ENCODE data around the gene ALG2. TPM values are rescaled to one million over a fixed set of nuclear protein-coding genes. Genes with fewer than 3 reads are reported as not detected.

Gene ALG2
- total and polyA plus RNA-seq, 4 donors: 26.1 to 44.4 (median 37.1) TPM

DNA sequence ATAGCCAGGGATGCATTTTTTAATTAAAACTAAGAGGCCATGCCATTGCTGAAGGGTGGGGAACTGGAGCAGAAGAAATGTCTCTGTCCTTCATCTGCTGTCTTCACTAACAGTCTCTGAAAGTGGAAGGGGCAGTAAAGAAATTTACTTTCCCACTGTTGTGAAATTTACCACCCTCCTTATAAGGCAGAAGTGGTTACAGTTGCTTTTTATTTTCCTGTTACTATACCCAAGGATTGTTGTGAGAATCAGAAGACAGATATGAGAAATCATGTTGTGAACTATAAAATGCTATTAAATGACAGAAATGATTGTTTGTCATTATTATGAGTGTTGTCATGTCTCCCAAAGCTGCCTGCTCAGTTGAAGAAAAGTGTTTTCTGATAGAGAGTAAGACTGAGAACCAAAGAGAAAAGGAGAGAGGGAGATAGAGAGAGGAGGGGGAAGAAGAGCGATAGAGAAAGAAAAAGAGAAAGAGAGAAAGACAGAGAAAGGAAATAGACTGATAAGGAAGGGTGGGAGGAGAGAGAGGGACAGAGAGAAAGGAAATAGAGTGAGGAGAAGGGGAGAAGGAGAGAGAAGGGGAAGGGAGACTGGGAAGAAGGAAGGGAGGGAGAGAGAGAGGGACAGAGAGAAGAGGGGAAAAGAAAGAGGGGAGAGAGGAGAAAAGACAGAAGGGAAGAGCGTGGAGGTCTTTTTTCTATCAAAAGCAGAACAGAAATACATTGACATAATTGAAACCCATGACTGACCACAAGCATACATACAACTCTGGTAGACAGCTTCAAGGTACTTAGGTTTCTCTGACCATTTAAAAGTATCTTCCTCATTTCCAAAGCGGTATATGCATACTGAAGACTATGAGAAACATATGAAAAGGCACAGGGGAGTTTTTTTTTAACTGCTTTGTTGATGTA lies 22.9 kb upstream of the ALG2 start:
- Histone ChIP-seq H3K9ac (ENCODE audit: insufficient read depth in 1 of 2, low read length in 2 of 2) (no peak overlapping the region), H3K36me3 (ENCODE audit: control insufficient read depth in 4 of 4, insufficient read depth in 4 of 4, low read length in 4 of 4) (peaks cover 0 to 7% (median under 1%) of the 10 kb centered on the region in 4 donors), H3K27ac (ENCODE audit: low read depth in 1 of 2, low read length in 1 of 2) (peak overlapping the region in 1 of 2 donors; percentile 9), H3K4me3 (no peak overlapping the region), H3K27me3 (ENCODE audit: control insufficient read depth in 3 of 3, insufficient read depth in 3 of 3, low read length in 2 of 3) (no peaks in the 10 kb centered on the region), H3K4me1 (ENCODE audit: control insufficient read depth in 5 of 5, insufficient read depth in 5 of 5, low read length in 5 of 5) (no peaks in the 10 kb centered on the region), H3K9me3 (ENCODE audit: control insufficient read depth in 4 of 4, insufficient read depth in 3 of 4, low read length in 3 of 4) (no peaks in the 10 kb centered on the region)
- no peak for DNase-seq
- WGBS, 2 donors: 44 to 71% methylated on average over 3 of the region's 3 CpGs
- TF ChIP-seq, protein P1, sequence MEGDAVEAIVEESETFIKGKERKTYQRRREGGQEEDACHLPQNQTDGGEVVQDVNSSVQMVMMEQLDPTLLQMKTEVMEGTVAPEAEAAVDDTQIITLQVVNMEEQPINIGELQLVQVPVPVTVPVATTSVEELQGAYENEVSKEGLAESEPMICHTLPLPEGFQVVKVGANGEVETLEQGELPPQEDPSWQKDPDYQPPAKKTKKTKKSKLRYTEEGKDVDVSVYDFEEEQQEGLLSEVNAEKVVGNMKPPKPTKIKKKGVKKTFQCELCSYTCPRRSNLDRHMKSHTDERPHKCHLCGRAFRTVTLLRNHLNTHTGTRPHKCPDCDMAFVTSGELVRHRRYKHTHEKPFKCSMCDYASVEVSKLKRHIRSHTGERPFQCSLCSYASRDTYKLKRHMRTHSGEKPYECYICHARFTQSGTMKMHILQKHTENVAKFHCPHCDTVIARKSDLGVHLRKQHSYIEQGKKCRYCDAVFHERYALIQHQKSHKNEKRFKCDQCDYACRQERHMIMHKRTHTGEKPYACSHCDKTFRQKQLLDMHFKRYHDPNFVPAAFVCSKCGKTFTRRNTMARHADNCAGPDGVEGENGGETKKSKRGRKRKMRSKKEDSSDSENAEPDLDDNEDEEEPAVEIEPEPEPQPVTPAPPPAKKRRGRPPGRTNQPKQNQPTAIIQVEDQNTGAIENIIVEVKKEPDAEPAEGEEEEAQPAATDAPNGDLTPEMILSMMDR (IDR thresholded peaks at IDR 0.05; ENCODE audit: control extremely low read depth, extremely low read depth): no peak
- no peak for ATAC-seq (ENCODE audit: insufficient read depth, low FRiP score)

- H3K4me3 ChIP-seq: no peak overlapping the region
- peaks cover 0 to 6% (median 0%) of the 10 kb centered on the region in 5 donors for H3K4me1 ChIP-seq (ENCODE audit: control insufficient read depth in 5 of 5, insufficient read depth in 5 of 5, low read length in 5 of 5)
- DNase-seq: no peak
- 90 to 91% methylated on average over 7 of the region's 7 CpGs for WGBS, 2 donors
- no peak overlapping the region for H3K9ac ChIP-seq (ENCODE audit: insufficient read depth in 1 of 2, low read length in 2 of 2)
- ATAC-seq (ENCODE audit: insufficient read depth, low FRiP score): no peak
- TF ChIP-seq, protein P1 (IDR thresholded peaks at IDR 0.05; ENCODE audit: control extremely low read depth, extremely low read depth): no peak
- H3K27me3 ChIP-seq (ENCODE audit: control insufficient read depth in 3 of 3, insufficient read depth in 3 of 3, low read length in 2 of 3): no peaks in the 10 kb centered on the region
- peaks cover 0 to 9% (median 2%) of the 10 kb centered on the region in 4 donors for H3K36me3 ChIP-seq (ENCODE audit: control insufficient read depth in 4 of 4, insufficient read depth in 4 of 4, low read length in 4 of 4)
- H3K27ac ChIP-seq (ENCODE audit: low read depth in 1 of 2, low read length in 1 of 2): no peak overlapping the region
- no peaks in the 10 kb centered on the region for H3K9me3 ChIP-seq (ENCODE audit: control insufficient read depth in 4 of 4, insufficient read depth in 3 of 4, low read length in 3 of 4)
Observed at GRCh38 chr9:99241106-99241505, 19.4 kb upstream of the ALG2 start.

- Histone ChIP-seq H3K27ac (ENCODE audit: low read depth in 1 of 2, low read length in 1 of 2) (no peak overlapping the region), H3K9me3 (ENCODE audit: control insufficient read depth in 4 of 4, insufficient read depth in 3 of 4, low read length in 3 of 4) (no peaks in the 10 kb centered on the region), H3K27me3 (ENCODE audit: control insufficient read depth in 3 of 3, insufficient read depth in 3 of 3, low read length in 2 of 3) (no peaks in the 10 kb centered on the region), H3K4me3 (no peak overlapping the region), H3K9ac (ENCODE audit: insufficient read depth in 1 of 2, low read length in 2 of 2) (no peak overlapping the region), H3K4me1 (ENCODE audit: control insufficient read depth in 5 of 5, insufficient read depth in 5 of 5, low read length in 5 of 5) (peaks cover 0 to 11% (median 0%) of the 10 kb centered on the region in 5 donors), H3K36me3 (ENCODE audit: control insufficient read depth in 4 of 4, insufficient read depth in 4 of 4, low read length in 4 of 4) (peaks cover 0 to 12% (median 4%) of the 10 kb centered on the region in 4 donors)
- WGBS, 2 donors: 59 to 74% methylated on average over 6 of the region's 6 CpGs
- ATAC-seq (ENCODE audit: insufficient read depth, low FRiP score) (no peak), DNase-seq (no peak)
- TF ChIP-seq, protein P1 (IDR thresholded peaks at IDR 0.05; ENCODE audit: control extremely low read depth, extremely low read depth): no peak
Observed at GRCh38 chr9:99239341-99240060, 17.8 kb upstream of the ALG2 start.
